ENCODE measurements around the gene SNRPN.
"Not testable (repeated sequence)": the region's sequence is repeated elsewhere in the genome, so short reads cannot be mapped to it uniquely, and the experiment has no call there.

SNRPN gene

GRCh38 chr15:24954783-24955530 is at the start of gene SNRPN, which contains the start of gene SNURF:
SNRPN (plus strand) TSS chr15:24954987; CDS start chr15:24974454, 19,467 bp downstream.
SNURF (plus strand) TSS chr15:24954987; CDS start chr15:24955049, 62 bp downstream.
- DNase-seq, result peak; percentile 33

GRCh38 chr15:24916305-24917009 is 38.3 kb upstream of the SNRPN start:
- DNase-seq, result no peak

DNA sequence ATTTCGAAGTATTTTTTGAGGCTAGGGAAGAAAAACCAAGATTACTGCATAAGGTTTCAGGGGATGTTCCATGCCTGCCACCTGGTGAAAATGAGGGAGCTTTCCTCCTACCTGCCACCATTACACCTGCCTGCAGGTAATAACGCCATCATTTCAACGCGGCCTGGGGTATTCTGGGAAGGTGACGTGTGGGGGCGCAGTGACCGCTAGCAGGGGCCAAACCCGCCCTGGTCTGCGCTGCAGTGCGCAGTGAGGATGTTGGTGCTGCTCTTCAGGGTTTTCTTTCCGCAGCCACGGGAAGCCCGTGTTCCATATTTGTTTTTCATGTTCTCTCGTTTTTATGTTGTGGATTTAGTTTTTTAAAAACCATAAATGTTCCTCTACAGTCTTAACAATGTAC is 37.4 kb upstream of the SNRPN start:
- no peak for DNase-seq

- peak; percentile 24 for DNase-seq
Measured at GRCh38 chr15:24919446-24919845, 35.3 kb upstream of the SNRPN start.

DNA sequence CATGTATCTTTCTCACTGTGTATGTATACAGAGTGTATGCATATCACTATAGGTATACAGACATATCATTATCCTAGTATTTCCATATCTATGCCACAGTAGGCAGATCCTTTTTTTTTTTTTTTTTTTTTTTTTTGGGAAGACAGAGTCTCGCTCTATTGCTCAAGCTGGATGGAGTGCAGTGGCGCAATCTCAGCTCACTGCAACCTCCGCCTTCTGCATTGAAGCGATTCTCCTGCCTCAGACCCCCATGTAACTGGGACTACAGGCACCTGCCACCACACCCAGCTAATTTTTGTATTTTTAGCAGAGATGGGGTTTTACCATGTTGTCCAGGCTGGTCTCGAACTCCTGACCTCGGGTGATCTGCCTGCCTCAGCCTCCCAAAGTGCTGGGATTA is 32.0 kb upstream of the SNRPN start:
- not testable (repeated sequence) for DNase-seq

DNA sequence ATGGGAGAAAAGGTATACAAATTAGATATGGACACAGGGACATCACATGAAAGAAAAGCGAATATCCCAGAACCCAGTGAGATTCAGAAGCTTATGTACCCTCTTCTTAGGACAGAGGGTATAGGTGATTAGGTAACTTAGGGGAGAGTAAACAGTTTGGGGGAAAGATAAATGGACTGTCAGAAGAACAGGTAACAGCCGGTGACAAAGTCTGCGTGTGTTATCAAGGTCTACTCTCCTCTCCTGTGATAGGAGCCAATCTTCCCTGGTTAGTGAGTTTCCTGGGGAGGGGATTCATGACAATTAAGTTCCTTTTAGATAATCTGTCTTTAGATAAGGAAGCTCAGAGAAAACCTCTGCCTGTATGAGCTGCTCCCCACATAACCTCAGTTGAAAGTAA is 30.6 kb upstream of the SNRPN start:
- no peak for DNase-seq

DNA sequence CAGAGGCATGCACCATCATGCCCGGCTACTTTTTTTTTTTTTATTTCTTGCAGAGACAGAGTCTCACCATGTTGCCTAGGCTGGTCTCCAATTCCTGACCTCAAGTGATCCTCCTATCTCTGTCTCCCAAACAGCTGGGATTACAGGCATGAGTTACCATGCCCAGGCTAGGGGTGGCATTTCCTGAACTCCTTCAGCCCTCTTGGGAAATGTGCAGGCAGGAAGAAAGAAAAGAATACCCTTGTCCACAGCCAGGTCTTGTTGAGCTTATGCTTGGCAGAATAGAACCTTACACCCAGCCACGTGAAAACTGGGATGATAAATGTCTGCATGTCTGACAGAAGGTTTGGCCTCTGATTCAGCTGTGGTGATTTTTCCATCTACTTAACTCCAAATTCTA is 30.2 kb upstream of the SNRPN start:
- DNase-seq, result no peak

- DNase-seq, result not testable (repeated sequence)
Measured at GRCh38 chr15:24931874-24932732, 22.7 kb upstream of the SNRPN start.

- DNase-seq, result no peak
Measured at GRCh38 chr15:24933716-24934115, 21.1 kb upstream of the SNRPN start.

- DNase-seq, result not testable (repeated sequence)
Measured at GRCh38 chr15:24938224-24938623, 16.6 kb upstream of the SNRPN start.

- DNase-seq, result no peak
Measured at GRCh38 chr15:24940236-24940635, 14.6 kb upstream of the SNRPN start.

DNA sequence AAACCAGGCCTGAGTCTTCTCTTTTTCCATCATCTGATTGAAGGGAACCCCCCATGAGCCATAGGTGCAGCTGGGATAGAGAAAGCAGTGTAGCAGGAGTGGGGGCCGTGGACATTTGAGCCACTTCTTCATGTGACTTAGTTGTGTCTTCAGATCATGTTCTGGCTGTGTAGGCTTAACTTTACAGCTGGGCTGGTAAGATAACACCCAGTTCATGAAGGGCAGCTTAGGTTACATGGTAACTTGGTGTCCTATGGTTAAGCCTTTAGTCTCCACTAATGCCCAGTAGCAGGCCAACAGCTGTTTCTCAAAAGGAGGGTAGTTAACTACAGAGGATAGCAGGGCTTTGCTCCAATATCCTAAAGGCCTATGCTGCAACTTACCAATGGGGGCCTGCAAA is 11.4 kb upstream of the SNRPN start:
- DNase-seq, result no peak

DNA sequence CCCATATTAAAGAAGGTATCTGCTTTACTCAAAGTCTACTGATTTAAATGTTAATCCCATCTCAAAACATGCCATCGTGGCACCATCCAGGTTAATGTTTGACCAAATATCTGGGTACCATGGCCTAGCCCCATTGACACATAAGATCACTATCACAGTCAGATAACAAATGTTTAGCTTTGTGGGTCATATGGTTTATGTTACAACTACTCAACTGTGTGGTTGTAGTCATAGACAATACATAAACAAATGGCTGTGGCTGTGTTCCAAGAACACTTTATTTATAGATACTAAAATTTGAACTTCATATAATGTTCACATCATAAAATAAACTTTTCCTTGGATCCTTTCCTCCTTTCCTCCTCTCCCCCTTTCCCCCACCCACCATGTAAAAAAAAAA is 9.8 kb upstream of the SNRPN start:
- DNase-seq, result peak; percentile 21

DNA sequence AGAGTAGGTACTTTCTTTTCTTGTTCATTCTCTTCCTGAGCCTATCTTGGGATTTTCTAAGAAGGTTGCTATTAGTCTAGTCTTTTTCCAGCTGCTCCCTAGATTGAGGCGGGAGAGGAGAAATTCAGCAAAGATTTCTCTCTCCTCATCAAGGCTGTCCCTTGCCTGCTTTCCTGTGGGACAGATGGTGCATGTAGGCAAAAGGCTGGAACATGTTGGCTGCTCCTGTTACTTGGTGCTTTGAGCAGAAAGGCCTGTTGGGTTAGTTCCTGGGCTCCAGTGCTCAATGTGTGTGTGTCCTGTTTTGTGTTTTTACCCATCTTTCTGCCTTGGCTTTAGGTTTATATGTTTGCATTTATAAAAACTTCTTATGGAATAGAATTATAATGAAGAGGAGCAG is 9.1 kb upstream of the SNRPN start:
- DNase-seq, result no peak

DNA sequence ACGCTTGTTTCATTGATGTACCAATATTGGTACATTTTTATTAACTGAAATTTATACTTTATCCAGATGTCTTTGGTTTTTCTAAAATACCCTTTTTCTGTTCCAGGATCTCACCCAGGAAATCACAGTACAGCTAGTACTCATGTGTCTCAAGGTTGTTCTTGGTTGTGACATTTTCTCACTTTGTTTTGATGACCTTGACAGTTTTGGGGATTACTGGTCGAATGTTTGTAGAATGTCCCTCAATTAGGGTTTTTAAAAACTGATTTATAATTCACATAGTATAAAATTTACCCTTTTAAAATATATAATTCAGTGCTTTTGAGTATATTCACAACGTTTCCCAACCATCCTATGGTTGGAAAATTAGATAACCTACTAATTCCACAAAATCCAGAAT is 6.3 kb upstream of the SNRPN start:
- no peak for DNase-seq

- DNase-seq, result peak; percentile 3
Measured at GRCh38 chr15:24955531-24955921, 739 bp downstream of the SNRPN start.

DNA sequence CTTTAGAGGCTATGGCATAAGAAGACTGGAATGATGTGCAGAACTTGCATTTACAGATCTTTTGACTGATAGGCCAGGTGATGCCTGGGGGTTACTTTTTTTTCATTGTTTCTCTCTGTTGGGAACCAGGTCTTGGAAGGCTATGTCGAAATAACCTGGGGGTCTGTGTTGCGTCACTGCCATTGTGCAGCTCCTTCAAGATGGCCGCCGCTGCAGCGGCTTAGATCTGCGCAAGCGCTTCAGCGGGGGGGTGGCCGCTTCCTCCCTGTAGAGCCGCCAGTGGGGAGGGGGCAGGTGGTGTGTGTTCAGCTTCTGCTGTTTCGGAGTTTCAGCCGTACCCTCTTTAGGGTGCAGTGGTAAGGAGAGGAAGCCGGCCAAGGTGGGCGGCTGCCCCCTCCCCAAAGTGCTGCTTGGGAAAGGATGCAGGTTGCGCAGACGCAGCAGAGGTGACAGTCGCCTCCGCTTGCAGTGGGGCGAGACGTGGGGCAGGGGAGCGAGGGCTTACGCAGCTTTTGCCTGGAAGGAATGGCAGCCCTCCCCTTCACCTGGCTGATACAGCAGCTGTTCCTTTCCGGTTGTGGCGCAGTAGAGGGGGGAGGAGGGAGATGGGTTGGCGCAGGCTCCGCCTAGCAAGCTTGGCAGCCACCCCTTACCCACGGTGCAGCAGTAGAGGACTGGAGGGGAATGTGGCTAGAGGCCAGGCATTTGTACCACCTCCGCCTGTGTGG is 1.5 kb downstream of the SNRPN start:
- DNase-seq, result peak; percentile 77

DNA sequence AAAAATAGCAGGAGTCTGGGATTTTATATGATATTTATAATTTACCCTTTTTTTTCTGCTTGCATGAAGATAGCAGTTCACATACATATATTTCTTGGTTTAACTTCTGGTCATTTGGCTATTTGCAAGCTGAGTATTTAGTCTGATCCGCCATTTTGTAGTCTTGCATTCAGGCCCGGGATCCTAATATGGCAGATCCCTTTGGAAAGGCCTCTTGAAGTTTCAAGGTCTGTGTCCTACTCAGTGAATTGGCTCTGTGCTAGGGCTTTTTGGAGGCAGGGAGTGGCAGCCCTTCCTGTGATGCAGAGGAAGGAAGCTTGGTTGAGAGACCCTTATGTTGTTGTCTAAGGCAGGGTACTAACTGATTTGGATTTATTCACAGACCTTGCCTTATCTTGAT is 2.9 kb downstream of the SNRPN start:
- DNase-seq, result peak; percentile 26

DNA sequence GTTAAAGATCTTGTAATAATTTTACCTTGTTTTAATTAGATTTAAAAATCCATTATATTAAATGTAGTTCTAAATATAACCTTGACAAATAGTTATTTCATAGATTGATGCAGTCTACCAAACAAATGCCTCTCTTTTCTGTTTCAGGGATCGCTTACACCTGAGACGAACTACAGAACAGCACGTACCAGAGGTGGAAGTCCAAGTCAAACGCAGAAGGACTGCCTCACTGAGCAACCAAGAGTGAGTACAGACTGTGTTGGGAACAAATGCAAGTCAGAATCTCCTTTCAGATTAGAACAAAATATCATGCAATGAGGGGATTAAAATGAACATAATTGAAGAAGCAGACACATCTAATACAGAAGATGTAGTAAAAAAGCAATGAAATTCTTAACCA is 7.2 kb downstream of the SNRPN start:
- DNase-seq, result no peak

DNA sequence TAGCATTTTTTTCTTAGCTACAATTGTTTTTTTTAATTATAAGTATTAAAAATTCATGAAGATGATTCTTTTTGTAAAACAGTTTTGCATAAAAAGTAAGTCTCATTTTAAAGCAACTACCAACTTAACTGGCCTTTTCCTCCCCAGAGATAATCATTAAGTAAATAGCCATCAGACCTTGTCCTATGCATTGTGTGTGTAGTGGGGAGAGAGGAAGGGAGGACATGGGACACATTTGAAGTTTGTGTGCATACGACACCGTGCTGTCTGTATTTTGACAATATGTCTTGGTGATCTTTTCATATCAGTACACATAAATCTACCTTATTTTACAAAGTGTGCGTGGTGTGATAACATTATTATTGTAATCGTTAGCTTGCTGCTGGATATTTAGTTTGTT is 8.1 kb downstream of the SNRPN start:
- DNase-seq, result no peak

DNA sequence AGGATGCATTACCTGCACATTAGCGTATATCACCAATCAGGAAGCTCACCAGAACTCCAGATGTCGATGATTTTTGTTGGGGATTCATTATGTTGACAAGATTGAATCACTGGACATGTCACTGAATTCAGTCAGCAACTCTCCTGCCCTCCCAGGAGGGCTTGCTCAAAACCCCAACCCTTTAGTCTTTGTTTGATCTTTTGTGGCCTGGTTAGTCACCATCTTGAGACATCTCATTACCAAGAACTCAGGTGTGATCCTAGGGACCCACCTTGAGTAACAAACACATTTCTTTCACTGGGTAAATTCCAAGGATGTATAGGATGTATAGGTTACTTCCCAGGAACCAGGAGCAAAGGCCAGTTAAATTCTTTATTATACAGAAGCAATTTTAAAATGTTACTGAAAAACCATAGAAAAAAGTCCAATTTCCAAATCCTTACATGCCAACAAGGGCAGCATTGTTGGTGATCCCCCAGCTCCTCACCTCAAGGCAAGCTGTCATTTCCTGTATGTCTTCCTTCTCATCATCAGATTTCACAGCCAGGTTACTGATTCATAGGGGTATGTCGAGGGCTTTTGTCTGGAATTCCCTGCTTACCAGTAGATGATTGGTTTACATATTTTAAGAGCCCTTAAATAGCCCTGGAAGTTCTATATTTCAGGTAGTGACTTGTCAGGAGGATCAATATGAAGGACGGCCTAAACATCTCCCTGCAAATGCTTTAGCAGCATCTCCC is 11.7 kb downstream of the SNRPN start:
- DNase-seq, result no peak

DNA sequence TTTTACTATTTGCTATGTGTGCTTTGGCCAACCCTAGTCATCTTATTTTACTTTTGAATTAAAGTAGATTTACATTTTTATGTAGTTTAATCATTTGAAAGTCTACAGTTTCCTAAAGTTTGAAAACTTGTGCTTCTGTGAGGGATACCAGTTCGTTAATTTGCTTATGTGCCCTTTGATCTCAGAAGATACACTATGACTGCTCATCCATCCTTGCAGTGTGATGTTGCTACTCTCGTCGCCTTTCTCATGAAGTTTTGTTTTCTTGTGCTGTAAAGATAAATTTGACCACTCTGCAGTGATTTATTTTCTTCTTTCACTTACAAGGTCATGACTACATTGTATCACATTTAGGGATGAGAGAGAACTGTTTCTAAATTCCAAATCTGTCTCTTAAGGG is 16.3 kb downstream of the SNRPN start:
- no peak for DNase-seq
